ENCODE results near the gene RCAN2. TPM values are rescaled to one million over a fixed set of nuclear protein-coding genes. Genes with fewer than 3 reads are reported as not detected.

Gene RCAN2
- polyA plus RNA-seq: not detected

- H3K27me3 Mint-ChIP-seq: peaks cover 29% of the 10 kb centered on the region
- H3K4me1 Mint-ChIP-seq: peaks cover 0 to 5% (median 3%) of the 10 kb centered on the region in 3 donors
- peak within 1 kb of the TSS; percentile 62 to 88 (median 78) for H3K4me3 Mint-ChIP-seq
- no peaks in the 10 kb centered on the region for H3K36me3 Mint-ChIP-seq
- H3K27ac Mint-ChIP-seq: no peak within 1 kb of the TSS
- H3K9me3 Mint-ChIP-seq: peaks cover 0 to 1% (median 0%) of the 10 kb centered on the region in 3 donors
Measured at GRCh38 chr6:46491201-46491627, at the start of gene RCAN2. RCAN2 (minus strand) TSS chr6:46491449.

GRCh38 chr6:46539866-46540265 lies 48.6 kb upstream of the RCAN2 start:
- peaks cover 2% of the 10 kb centered on the region for H3K36me3 Mint-ChIP-seq
- H3K27me3 Mint-ChIP-seq: peaks cover 3% of the 10 kb centered on the region

GRCh38 chr6:46538800-46539480 lies 47.7 kb upstream of the RCAN2 start:
- H3K27ac Mint-ChIP-seq: no peak overlapping the region
- H3K9me3 Mint-ChIP-seq: peaks cover 0 to 10% (median 5%) of the 10 kb centered on the region in 3 donors
- peaks cover 3% of the 10 kb centered on the region for H3K27me3 Mint-ChIP-seq
- peaks cover 2% of the 10 kb centered on the region for H3K36me3 Mint-ChIP-seq
- no peak overlapping the region for H3K4me3 Mint-ChIP-seq
- H3K4me1 Mint-ChIP-seq: no peaks in the 10 kb centered on the region

More at GRCh38 chr6:46539866-46540265, 48.6 kb upstream of the RCAN2 start:
- no peak overlapping the region for H3K27ac Mint-ChIP-seq
- peaks cover 1 to 16% (median 9%) of the 10 kb centered on the region in 3 donors for H3K9me3 Mint-ChIP-seq
- H3K4me1 Mint-ChIP-seq: no peaks in the 10 kb centered on the region
- H3K4me3 Mint-ChIP-seq: no peak overlapping the region

GRCh38 chr6:46530896-46531295 lies 39.6 kb upstream of the RCAN2 start:
- H3K4me3 Mint-ChIP-seq: no peak overlapping the region
- H3K4me1 Mint-ChIP-seq: no peaks in the 10 kb centered on the region
- H3K27me3 Mint-ChIP-seq: peaks cover 16% of the 10 kb centered on the region
- no peak overlapping the region for H3K27ac Mint-ChIP-seq
- H3K9me3 Mint-ChIP-seq: peaks cover 0 to 4% (median 0%) of the 10 kb centered on the region in 3 donors
- H3K36me3 Mint-ChIP-seq: no peaks in the 10 kb centered on the region

DNA sequence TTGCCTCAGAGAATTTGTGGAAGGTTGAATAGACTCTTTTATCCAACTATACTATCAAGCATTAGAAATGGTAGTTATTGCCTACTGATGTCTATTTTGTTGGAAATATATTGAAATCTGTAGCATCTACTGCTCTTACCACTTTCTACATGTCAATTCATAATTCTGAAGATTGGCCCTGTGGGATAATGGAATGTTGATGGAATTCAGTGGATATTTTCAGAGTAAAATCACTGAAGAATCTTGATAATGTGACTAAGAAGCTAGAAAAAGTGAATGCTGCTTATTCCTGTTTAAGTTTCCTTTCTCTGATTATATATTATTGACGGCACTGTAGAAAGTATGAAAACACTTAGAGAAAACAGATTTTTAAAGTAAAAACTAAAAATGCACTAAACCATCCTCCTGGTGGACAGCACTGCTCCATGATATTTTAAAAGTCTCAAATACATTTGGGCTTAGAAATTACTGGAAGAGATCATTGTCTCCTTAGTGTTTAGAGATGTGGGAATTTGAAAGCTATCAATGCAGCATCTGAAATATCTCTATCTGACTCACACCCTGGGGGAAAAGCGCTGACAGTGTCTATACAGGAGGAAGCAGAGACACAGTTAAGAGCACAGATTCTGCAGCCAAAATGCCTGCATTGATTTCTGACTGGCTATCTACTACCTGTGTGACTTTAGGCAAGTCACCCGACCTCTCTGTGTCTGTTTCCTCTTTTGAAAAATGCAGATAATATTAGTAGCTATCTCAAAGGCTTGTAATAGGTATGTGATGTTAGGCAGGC lies 37.9 kb upstream of the RCAN2 start:
- Mint-ChIP-seq H3K4me3 (no peak overlapping the region), H3K4me1 (no peaks in the 10 kb centered on the region), H3K9me3 (peaks cover 0 to 2% (median 0%) of the 10 kb centered on the region in 3 donors)

DNA sequence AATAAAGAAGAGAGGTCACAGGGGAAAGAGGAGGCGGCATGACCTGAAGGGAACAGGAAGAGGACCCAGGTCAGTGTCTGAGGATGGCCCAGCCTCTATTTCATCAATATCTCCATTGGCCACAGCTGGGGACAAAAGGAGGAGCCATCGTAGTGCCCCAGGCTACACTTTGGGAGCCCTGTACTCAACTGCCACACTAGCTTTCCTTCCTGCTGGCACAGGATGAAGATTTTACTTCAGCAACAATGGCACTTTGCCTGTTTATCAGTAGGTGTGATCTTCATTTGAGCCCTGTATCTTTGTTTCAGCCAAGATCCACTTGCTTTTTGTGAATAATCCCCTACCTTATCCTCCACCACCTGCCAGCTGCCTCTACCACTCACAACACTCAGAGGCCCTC lies 35.4 kb upstream of the RCAN2 start:
- Mint-ChIP-seq H3K27ac (no peak overlapping the region), H3K27me3 (peaks cover 11% of the 10 kb centered on the region)

More for the DNA sequence above, 37.9 kb upstream of the RCAN2 start:
- H3K36me3 Mint-ChIP-seq: no peaks in the 10 kb centered on the region
- peaks cover 16% of the 10 kb centered on the region for H3K27me3 Mint-ChIP-seq
- no peak overlapping the region for H3K27ac Mint-ChIP-seq

DNA sequence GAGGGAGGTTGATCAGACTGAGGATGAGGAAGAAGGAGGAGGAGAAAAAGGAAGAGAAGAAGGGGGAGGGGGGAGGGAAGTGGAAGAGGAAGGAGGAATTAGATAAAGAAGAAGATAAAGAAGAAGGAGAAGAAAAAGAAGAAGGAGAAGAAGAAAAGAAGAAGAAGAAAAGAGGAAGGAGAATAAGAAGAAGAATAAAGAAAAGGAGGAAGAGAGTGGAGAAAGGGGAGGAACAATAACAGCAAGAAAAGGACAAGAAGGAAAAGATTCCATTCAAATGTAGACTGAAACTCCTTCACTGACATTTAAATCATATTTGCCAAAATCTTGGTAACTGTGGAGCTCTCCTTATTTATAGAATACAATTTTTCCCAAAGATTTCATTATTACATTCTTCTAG lies 34.3 kb upstream of the RCAN2 start:
- H3K36me3 Mint-ChIP-seq: no peaks in the 10 kb centered on the region

More for the DNA sequence above, 35.4 kb upstream of the RCAN2 start:
- Mint-ChIP-seq H3K9me3 (peaks cover 0 to 6% (median 0%) of the 10 kb centered on the region in 3 donors), H3K36me3 (no peaks in the 10 kb centered on the region), H3K4me3 (no peak overlapping the region), H3K4me1 (no peaks in the 10 kb centered on the region)

DNA sequence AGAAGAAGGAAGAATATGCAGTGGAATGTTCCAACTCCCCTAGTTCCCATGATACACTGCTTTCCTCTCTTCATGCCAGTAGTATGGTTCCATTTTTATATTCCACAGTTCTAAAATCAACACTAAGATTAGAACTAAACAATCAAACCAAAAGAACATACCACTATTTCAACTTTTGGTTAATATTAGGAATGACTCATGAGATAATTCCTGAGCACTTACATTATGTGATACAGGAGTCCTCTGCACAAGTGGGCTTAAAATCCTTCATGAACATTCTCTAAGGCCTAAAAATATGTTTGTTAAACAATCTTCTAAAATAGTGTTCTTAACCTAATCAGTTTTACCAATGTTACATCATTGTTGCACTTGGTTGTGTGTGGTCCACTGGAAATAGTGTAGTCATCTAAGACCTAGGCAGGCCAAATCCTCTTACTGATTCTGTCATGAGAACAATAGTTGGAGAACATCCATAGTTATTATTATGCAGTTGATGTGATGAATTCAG lies 30.3 kb upstream of the RCAN2 start:
- H3K27me3 Mint-ChIP-seq: peaks cover 3% of the 10 kb centered on the region
- no peak overlapping the region for H3K27ac Mint-ChIP-seq
- H3K9me3 Mint-ChIP-seq: peaks cover 0 to 6% (median 0%) of the 10 kb centered on the region in 3 donors
- no peaks in the 10 kb centered on the region for H3K4me1 Mint-ChIP-seq
- H3K4me3 Mint-ChIP-seq: no peak overlapping the region
- no peaks in the 10 kb centered on the region for H3K36me3 Mint-ChIP-seq

More for the DNA sequence above, 34.3 kb upstream of the RCAN2 start:
- no peaks in the 10 kb centered on the region for H3K4me1 Mint-ChIP-seq
- H3K4me3 Mint-ChIP-seq: no peak overlapping the region
- peaks cover 0 to 6% (median 0%) of the 10 kb centered on the region in 3 donors for H3K9me3 Mint-ChIP-seq
- no peak overlapping the region for H3K27ac Mint-ChIP-seq
- H3K27me3 Mint-ChIP-seq: peaks cover 11% of the 10 kb centered on the region

DNA sequence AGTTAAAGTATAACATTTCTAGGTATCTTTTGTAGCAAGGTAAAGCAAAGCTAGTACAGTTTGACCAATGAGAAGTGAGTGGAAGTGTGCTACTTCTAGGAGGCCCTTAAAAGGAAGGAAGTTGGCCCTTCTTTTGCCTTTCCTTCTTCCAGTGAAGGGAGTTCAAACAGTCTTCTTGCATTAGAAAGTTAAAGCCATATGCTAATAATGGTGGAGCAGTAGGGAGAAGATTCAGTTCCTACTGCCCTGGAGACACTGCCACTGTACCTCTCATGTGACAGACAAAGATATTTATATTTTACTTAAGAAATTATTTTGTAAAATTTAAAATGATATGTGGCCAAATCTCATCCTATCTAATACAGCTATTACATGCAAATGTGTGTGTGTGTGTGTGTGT lies 26.0 kb upstream of the RCAN2 start:
- no peaks in the 10 kb centered on the region for H3K4me1 Mint-ChIP-seq
- H3K4me3 Mint-ChIP-seq: no peak overlapping the region
- no peaks in the 10 kb centered on the region for H3K9me3 Mint-ChIP-seq
- peaks cover 2% of the 10 kb centered on the region for H3K27me3 Mint-ChIP-seq
- H3K36me3 Mint-ChIP-seq: no peaks in the 10 kb centered on the region
- H3K27ac Mint-ChIP-seq: no peak overlapping the region

GRCh38 chr6:46513533-46513932 lies 22.3 kb upstream of the RCAN2 start:
- Mint-ChIP-seq H3K27ac (no peak overlapping the region), H3K27me3 (peaks cover 2% of the 10 kb centered on the region), H3K4me1 (no peaks in the 10 kb centered on the region), H3K9me3 (no peaks in the 10 kb centered on the region), H3K36me3 (no peaks in the 10 kb centered on the region), H3K4me3 (no peak overlapping the region)

GRCh38 chr6:46511320-46511719 lies 20.1 kb upstream of the RCAN2 start:
- H3K4me3 Mint-ChIP-seq: no peak overlapping the region
- no peaks in the 10 kb centered on the region for H3K4me1 Mint-ChIP-seq
- H3K36me3 Mint-ChIP-seq: no peaks in the 10 kb centered on the region
- H3K27me3 Mint-ChIP-seq: peaks cover 2% of the 10 kb centered on the region
- H3K9me3 Mint-ChIP-seq: no peaks in the 10 kb centered on the region
- no peak overlapping the region for H3K27ac Mint-ChIP-seq

GRCh38 chr6:46510651-46511050 lies 19.4 kb upstream of the RCAN2 start:
- Mint-ChIP-seq H3K27me3 (peaks cover 2% of the 10 kb centered on the region), H3K9me3 (no peaks in the 10 kb centered on the region), H3K4me1 (no peaks in the 10 kb centered on the region), H3K36me3 (no peaks in the 10 kb centered on the region), H3K27ac (no peak overlapping the region), H3K4me3 (no peak overlapping the region)

DNA sequence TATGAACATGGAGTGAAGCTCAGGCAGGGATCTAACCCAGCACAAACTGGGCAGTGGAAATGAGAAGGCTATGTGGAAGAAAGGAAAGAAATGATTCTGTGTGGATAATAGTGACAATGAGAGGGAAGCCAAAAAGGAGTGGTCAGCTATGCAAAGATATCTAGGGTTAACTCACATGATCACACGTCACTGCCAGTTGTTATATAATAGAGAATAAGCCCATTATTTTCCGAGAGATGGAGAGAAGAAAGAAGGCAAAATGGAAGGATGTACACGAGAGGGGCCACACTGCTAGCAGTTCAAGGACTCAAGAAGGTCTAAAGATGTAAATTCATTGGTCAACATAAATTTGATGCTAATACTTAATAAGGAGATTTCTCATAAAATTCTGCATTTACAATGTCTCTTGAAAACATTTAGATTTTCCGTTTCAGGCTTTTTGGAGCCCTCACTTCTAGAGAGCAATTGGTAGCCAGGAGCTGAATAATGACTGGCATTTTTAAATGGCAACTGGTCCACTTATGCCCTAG lies 18.8 kb upstream of the RCAN2 start:
- Mint-ChIP-seq H3K27me3 (peaks cover under 1% of the 10 kb centered on the region), H3K9me3 (no peaks in the 10 kb centered on the region), H3K4me3 (no peak overlapping the region), H3K4me1 (no peaks in the 10 kb centered on the region), H3K36me3 (no peaks in the 10 kb centered on the region), H3K27ac (no peak overlapping the region)

GRCh38 chr6:46509063-46509462 lies 17.8 kb upstream of the RCAN2 start:
- Mint-ChIP-seq H3K27me3 (no peaks in the 10 kb centered on the region), H3K4me1 (no peaks in the 10 kb centered on the region), H3K4me3 (no peak overlapping the region), H3K36me3 (no peaks in the 10 kb centered on the region), H3K27ac (no peak overlapping the region), H3K9me3 (no peaks in the 10 kb centered on the region)

GRCh38 chr6:46507426-46507825 lies 16.2 kb upstream of the RCAN2 start:
- no peaks in the 10 kb centered on the region for H3K36me3 Mint-ChIP-seq
- no peak overlapping the region for H3K4me3 Mint-ChIP-seq
- H3K4me1 Mint-ChIP-seq: no peaks in the 10 kb centered on the region
- H3K9me3 Mint-ChIP-seq: no peaks in the 10 kb centered on the region
- no peaks in the 10 kb centered on the region for H3K27me3 Mint-ChIP-seq
- no peak overlapping the region for H3K27ac Mint-ChIP-seq
